Bronchial epithelial cell (primary cell): ENCODE results near the gene ZDHHC19. TPM values are rescaled to one million over a fixed set of nuclear protein-coding genes. Genes with fewer than 3 reads are reported as not detected.

Experiments used
- DNase-seq: peaks from one replicate; pipeline ENCODE4 v3.0.0-alpha.2; 2010; ENCODE audit warnings: low read depth
- FAIRE-seq: peaks from 2 replicates; lab custom pipeline; 2011; peaks lifted over from hg19 to GRCh38; lab: Jason Lieb, UNC
- H3K27me3 ChIP-seq: 2 replicates; pipeline ENCODE4 v1.5.1; 2011; ENCODE audit warnings: low read length; ENCODE audit not compliant: control insufficient read depth, insufficient read depth
- H3K36me3 ChIP-seq: 2 replicates; pipeline ENCODE4 v1.5.1; 2011; ENCODE audit warnings: low read length; ENCODE audit not compliant: control insufficient read depth, insufficient read depth
- H3K4me3 ChIP-seq: 2 replicates; pipeline ENCODE4 v1.5.1; 2011; ENCODE audit warnings: mild to moderate bottlenecking, low read depth, low read length, control low read depth
- total RNA-seq: library from RNA; depleted of rRNA; stranded (reverse); fragments of >200 nt; gene quantifications from 2 replicates; pipeline ENCODE4 v1.2.1, GENCODE V29; 2014
- TF ChIP-seq, protein P1 (sequence below): IDR thresholded peaks from 2 replicates; pipeline ENCODE4 v1.5.1; 2011; ENCODE audit warnings: mild to moderate bottlenecking, moderate library complexity, low read length, control low read depth, inconsistent platforms; ENCODE audit not compliant: insufficient read depth, severe bottlenecking

The ZDHHC19 gene
- total RNA-seq, 1 donor from 2014 or later: not detected

DNA sequence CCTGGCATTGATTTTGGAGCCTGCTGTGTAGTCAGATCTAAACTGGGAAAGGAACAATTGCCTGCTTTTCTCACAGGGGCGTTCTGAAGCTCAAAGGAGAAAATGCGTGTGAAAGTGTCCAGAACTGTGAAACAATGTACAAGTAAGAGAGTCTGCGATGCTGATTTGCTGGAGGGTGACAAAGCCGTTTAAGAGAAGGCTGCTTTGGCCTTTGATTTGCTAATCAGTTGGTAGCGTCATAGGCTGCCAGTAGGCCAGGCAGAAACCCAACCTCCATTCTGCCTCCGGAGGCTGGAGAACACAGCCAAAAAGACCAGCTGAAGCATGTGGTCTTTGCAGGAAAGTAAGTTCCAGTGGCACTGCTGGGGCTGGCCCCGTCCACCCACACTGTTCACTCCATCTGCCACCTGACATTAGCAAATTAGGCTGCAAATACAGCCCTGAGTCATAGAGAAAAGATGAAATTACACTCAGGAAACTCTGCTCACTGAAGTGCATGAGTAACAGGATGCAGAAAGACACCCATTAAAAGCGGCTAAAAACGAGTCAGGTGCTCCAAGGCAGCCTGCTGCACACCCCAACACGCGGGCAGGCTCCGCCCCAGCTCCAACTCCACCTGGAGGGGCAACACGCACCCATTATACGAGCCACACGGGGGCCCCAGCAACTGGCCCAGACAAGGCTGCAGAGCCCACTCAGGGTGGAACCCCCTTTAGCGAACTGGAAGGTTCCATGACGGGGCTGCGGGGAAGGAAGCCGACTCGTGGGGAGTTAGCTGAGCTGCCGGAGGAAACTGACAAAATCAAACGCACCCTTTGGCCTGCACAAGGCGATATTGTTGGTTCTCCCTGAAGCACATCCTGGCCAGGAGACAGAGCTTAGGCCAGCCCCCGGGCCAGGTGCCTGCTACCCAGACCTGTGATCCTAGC is 31.6 kb downstream of the ZDHHC19 start:
- Histone ChIP-seq H3K36me3 (no peaks in the 10 kb centered on the region), H3K4me3 (no peak overlapping the region), H3K27me3 (no peaks in the 10 kb centered on the region)
- TF ChIP-seq, protein P1, sequence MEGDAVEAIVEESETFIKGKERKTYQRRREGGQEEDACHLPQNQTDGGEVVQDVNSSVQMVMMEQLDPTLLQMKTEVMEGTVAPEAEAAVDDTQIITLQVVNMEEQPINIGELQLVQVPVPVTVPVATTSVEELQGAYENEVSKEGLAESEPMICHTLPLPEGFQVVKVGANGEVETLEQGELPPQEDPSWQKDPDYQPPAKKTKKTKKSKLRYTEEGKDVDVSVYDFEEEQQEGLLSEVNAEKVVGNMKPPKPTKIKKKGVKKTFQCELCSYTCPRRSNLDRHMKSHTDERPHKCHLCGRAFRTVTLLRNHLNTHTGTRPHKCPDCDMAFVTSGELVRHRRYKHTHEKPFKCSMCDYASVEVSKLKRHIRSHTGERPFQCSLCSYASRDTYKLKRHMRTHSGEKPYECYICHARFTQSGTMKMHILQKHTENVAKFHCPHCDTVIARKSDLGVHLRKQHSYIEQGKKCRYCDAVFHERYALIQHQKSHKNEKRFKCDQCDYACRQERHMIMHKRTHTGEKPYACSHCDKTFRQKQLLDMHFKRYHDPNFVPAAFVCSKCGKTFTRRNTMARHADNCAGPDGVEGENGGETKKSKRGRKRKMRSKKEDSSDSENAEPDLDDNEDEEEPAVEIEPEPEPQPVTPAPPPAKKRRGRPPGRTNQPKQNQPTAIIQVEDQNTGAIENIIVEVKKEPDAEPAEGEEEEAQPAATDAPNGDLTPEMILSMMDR: no peak
- FAIRE-seq (no peak), DNase-seq (peak; percentile 96)

DNA sequence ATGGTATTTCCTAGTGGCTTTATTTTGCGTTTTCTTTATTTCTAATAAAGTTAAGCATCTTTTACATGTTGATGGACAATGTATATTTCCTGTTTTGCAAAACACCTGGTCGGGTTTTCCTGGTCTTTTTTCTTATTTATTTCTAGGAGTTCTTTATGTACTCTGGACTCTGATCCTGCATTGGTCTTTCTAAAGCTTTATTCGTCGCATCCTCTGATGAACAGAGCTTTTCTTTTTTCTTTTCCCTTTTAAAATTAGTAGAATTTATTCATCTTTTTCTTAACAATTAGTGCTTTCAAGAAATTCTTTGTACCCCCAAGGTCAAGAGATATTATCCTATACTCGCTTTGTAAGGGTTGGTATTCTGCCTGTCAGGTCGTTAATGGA is 32.2 kb downstream of the ZDHHC19 start:
- no peak overlapping the region for H3K4me3 ChIP-seq
- H3K36me3 ChIP-seq: no peaks in the 10 kb centered on the region
- FAIRE-seq (no peak), DNase-seq (no peak)
- TF ChIP-seq, protein P1: no peak
- no peaks in the 10 kb centered on the region for H3K27me3 ChIP-seq

DNA sequence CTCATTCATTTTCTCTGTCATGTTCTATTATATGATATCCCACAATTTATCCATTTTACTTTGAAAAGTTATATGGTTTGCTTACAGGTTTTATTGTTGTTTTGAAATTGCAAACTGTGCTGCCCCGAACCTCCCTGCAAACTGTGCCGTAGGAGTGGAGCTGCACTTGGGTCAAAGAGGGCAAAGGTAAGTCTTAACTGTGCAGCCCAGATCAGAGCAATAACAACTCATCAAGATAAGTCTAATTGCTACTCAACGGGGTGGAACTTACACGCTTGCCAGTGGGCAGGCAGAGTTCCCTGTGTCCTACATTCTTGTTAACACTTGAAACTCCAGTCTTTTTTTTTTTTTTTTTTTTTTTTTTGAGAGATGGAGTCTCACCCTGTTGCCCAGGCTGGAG is 33.2 kb downstream of the ZDHHC19 start:
- no peak for DNase-seq
- Histone ChIP-seq H3K27me3 (no peaks in the 10 kb centered on the region), H3K4me3 (no peak overlapping the region), H3K36me3 (no peaks in the 10 kb centered on the region)
- TF ChIP-seq, protein P1: no peak
- FAIRE-seq: no peak

DNA sequence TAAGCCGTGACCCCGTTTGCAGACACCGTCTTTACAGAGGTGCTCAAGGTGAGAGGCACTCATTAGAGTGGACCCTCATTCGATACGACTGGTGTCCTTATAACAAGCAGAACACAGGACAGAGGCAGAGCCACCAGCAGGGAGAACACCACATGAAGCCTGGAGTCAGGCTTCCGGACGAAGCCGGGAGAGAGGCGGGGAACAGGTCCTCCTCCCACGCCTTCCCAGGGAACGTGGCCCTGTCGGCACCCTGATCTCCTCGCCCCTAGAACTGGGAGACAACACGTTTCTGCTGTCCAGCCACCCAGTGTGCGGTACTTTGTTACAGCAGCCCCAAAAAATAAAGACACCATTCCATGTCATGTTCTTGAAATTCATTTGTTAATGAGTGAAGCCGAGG is 33.6 kb downstream of the ZDHHC19 start:
- H3K27me3 ChIP-seq: no peaks in the 10 kb centered on the region
- FAIRE-seq: no peak
- DNase-seq: no peak
- no peak overlapping the region for H3K4me3 ChIP-seq
- TF ChIP-seq, protein P1: no peak
- no peaks in the 10 kb centered on the region for H3K36me3 ChIP-seq

DNA sequence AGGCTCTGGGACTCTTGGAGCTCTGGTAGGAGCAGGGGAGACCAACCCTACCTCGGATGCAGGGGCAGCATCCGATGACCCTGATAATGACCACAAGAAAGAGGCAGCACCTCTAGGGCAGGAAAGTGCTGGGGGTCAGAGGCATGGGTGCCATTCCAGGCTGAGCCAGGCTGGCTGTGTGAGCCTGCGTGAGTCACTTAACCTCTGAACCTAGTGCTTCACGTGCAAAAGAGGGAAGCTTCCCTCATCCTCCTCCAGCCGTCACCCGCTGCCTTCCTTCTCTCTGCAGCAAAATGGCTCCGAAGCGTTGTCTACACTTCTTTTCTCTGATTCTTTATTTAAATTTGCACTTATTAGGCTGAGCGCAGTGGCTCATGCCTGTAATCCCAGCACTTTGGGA is 35.5 kb downstream of the ZDHHC19 start:
- TF ChIP-seq, protein P1: no peak
- no peak for FAIRE-seq

More for the DNA sequence above, 35.5 kb downstream of the ZDHHC19 start:
- no peak for DNase-seq
- no peak overlapping the region for H3K4me3 ChIP-seq
- no peaks in the 10 kb centered on the region for H3K36me3 ChIP-seq
- H3K27me3 ChIP-seq: no peaks in the 10 kb centered on the region
